ENCODE measurements around the gene CCSER1.

- TF ChIP-seq CTCF (IDR thresholded peaks at IDR 0.05 in 8 of 11, conservative IDR thresholded peaks at IDR 0.05 in 3 of 11): no peak
- TF ChIP-seq POLR2AphosphoS5 (IDR thresholded peaks at IDR 0.05): no peak
Observed at GRCh38 chr4:91601401-91601800, 1474.2 kb downstream of the CCSER1 start.
